GM18526 (cell line): ENCODE results near the gene RAB39B.
A peak's percentile ranks its signal among the peaks of the same experiment; 100 is the strongest.

Experiments
- POLR2A ChIP-seq: IDR thresholded peaks from 3 replicates; pipeline ENCODE4 v1.6.1; 2011; ENCODE audit not compliant: insufficient read length; ENCODE audit errors: extremely low read depth

RAB39B gene, protein sequence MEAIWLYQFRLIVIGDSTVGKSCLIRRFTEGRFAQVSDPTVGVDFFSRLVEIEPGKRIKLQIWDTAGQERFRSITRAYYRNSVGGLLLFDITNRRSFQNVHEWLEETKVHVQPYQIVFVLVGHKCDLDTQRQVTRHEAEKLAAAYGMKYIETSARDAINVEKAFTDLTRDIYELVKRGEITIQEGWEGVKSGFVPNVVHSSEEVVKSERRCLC

DNA sequence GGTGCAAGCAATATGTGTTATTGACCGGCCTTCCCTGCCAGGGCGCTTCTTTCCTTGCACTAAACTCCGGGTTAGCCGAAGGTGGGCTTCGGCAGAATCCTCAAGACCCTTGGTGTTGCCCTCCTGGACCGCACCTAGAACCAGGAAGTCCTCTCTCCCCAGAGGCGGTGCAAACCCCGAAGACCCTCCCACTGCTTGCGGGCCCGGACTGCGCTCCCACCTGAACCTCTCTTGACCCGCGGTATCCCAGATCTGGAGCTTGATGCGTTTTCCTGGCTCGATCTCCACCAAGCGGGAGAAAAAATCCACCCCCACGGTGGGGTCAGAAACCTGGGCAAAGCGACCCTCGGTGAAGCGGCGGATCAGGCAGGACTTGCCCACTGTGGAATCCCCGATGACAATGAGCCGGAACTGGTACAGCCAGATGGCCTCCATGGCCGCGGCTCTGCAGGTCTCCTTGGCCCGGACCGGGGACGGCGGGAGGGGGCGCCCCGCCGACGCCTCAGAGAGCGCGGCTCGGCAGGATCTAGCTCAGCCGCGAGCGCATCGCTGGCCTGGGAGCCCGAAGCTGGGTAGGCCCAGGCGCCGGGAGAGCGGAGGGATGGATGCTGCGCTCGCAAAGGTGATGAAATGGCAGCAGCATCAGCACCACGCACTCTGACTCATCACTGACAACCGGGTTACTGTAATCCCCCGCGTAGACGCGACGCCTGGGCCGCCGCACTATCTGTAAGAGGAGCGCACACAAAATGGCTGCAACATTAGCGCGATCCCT lies at the start of gene RAB39B:
TSS of gene RAB39B (minus strand) at position 638 of the 775 bp plus-strand sequence. CDS start at position 435, 203 bp downstream.
- peak; percentile 35 for TF ChIP-seq POLR2A

DNA sequence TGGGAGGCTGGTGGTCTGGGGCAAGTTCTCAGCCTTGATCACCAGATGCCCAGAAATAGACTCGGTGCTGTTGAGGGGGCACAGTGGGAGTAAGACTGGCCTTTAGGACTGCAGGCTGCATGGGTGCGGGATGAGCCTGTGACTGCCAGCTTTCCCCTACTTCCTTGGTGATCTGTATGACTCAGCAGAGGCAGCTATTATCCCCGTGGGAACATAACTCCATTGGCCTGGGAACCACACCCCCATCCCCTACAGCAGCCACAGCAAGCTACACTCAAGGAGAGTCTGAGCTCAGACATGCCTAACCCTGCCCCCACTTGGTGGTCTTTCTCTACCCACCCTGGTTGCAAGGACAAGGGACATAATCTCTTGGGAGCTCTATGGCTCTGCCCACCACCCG lies 49.5 kb upstream of the RAB39B start:
- no peak for TF ChIP-seq POLR2A

DNA sequence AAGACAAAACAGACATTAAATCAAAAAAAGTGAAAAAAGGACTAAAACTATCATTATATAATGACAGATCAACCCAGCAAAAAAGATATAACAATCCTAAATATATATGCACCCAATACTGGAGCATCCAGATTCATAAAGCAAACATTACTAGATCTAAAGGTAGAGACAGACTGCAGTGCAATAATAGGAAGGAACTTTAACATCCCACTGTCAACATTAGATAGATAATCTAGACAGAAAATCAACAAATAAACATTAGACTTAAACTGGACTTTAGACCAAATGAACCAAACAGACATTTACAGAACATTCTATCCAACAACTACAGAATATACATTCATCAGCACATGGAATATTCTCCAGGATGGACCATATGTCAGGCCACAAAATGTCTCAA lies 29.5 kb upstream of the RAB39B start:
- no peak for TF ChIP-seq POLR2A

DNA sequence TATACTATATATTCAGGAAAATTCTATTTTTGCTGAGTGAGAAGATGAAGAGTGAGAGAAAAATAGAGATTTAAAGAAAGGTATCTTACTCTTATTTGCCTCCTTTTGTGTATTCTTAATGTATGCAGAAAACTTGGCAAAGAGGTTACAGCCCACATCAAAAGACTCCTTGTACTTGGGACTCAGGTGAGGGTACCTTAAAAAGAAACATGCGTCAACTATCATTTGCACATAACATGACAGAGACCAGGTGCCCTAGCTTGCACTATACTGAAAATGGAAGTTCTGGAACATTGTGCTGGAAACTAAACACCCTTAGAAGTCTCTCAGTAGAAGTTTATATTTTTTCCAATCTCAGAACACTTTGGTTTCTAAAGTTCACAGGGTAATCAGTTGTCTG lies 15.6 kb upstream of the RAB39B start:
- no peak for TF ChIP-seq POLR2A

DNA sequence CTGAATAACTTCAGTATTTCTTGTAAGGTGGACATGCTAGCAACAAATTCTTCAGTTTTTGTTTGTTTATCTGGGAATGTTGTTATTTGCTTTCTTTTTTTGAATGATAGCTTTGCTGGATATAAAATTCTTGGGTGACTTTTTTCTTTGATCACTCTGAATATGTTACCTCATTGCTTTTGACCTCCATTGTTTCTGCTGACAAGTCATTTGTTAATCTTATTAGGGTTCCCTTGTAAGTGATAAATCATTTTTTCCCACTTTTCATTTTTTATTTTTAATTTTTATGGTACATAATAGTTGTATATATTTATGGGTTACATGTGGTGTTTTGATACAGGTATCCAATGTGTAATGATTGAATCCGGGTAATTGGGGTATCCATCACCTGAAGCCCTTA lies 6.7 kb upstream of the RAB39B start:
- no peak for TF ChIP-seq POLR2A

DNA sequence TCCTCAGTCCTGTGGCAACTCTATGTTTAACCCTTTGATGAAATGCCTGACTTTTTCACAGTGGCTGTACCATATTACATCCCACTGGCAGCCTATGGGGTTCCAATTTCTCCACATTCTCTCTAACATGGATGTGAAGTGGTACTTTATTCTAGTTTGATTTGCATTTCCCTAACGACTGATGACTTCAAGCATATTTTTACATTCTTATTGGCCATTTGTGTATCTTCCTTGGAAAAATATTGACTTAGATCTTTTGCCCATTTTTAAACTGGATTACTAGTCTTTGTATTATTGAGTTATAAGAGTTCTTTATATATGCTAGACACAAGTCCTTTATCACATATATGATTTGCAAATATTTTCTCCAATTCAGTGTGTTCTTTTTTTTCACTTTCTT lies 2.1 kb upstream of the RAB39B start:
- no peak for TF ChIP-seq POLR2A

DNA sequence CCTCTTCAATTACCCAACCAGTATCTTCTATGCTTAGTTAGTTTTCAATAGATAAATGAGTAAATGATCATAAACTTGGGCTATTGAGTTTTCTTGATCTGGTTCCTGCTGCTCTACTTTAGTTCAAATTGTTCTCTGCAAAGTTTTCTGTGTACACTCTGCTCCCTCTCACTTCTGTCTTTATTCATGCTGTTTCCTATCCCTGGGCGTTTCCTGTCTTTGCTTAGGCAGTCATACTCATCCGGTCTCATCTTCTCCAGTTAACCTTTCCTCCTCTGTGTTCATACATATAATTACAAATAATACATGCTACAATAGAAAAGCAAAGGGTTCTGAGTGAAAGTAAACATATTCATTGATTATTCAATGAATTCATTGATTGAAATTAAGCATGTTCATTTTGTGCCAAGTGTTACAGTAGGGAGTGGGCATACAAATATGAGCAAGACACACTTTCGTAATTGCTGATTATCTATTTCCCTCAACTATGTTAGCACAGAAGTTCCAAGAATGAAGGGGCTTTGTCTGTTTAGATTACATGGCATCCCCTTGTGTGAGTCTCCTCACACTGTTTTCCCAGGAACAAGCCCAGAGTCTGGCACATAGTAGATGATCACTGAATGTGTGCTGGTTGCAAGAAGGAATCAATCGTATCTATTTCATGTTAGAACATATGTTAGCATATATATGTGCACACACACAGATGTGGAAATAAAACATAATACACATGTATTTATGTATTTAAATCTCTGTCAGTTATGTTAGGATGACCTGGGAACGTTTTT lies 1.1 kb downstream of the RAB39B start:
- TF ChIP-seq POLR2A = no peak

DNA sequence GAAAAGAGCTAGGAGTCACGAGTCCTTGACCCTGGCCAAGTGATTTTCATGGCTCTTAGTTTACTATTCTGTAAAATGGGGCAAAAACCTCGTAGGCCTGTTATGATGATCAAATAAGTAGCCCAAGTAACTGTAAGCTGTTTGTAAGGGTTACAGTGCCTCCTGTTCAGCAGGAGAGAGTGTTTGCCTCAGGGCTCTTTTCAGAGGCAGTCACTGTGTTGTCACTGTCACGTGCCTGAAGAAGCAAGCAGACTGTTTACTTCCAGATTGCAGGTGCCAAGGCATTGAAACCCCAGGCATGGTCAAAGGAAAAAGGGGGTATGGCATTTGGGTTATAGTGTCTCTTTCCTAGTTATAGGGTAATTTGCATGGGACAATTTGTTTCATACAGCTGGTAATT lies 4.5 kb downstream of the RAB39B start:
- TF ChIP-seq POLR2A = no peak

DNA sequence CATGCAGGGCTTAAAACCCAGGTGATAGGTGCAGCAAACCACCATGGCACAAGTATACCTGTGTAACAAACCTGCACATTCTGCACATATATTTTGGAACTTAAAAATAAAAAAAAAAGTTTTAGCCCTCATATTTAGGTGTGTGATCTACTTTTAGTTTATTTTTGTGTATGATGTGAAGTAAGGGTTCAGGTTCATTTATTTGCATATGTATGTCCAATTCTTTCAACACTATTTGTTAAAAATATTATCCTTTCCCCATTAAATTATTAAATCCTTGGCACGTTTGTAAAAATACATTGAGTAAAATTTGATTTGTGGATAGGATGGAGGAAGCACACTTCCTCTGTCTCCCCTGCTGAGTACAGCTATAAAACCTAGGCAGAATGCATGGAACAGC lies 12.9 kb downstream of the RAB39B start:
- TF ChIP-seq POLR2A = no peak

DNA sequence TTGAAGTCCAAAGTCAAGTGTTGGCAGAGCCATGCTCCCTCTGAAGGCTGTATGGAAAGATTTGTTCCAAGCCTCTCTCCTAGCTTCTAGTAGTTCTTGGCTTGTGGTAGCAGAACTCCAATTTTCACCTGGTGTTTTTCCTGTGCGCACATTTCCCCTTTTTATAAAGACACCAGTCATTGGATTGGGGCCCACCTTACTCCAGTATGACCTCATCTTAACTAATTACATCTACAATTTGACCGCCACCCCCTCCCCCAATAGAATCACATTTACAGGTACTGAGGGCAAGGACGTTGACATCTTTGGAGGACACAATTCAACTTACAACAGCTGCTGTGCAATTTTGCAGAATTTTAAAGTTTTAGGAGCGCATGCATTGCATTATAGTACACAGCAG lies 16.8 kb downstream of the RAB39B start:
- TF ChIP-seq POLR2A = no peak

DNA sequence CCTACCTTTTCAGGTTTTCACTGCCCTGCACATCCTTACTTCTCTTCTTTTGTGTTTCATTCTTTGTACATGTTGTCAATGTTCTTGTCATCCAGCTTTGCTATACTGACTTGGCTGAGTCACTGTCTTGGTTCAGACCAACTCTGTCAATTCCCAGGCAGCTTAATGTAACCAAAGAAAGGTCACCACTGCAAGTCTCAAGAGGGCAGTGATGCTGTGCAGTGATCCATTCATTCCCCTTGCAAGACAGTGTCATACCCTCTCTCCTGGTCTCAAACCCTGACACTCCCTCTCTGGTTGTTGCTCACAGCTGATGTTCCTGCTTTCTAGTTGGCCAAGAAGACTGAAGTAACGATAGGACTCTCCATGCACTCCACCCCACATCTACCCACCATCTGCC lies 17.5 kb downstream of the RAB39B start:
- no peak for TF ChIP-seq POLR2A

DNA sequence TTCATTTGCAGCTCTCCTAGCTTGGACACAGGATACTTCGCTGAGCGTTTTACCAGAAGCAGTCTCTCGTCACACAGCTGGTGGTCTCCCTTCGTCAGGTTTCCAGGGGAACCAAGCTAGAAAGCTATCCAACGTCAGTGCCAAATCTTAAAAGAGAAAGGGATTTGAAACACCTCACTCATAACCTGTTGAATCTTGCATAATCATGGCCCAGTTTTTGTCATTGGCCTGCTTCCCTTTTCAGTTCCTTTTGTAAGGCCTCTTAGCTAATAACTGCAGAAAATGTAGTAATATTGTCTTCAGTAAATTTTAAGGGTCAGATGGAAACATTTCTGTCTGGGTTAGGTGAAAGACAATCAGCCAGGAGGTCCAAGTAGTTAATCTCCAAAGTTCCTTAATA lies 22.0 kb downstream of the RAB39B start:
- TF ChIP-seq POLR2A = no peak

DNA sequence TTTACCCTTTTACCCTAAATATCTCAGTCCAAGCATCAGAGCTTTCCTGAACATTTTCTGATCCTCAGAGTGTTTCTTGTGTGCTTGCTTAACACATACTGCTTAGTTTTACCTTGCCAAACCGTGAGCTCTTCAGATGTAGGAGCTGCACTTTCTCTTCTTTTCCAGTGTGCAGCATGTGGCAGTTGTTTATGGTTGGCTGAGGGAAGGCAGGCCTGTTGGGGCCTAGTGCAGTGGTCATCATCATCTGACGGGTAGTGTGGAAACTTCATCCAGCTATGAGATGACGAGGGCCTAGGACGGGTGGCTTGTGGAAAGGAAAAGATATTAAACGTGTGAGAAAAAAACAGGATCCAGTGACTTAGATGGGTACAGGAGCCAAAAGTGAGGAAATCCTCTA lies 26.6 kb downstream of the RAB39B start:
- TF ChIP-seq POLR2A = no peak

DNA sequence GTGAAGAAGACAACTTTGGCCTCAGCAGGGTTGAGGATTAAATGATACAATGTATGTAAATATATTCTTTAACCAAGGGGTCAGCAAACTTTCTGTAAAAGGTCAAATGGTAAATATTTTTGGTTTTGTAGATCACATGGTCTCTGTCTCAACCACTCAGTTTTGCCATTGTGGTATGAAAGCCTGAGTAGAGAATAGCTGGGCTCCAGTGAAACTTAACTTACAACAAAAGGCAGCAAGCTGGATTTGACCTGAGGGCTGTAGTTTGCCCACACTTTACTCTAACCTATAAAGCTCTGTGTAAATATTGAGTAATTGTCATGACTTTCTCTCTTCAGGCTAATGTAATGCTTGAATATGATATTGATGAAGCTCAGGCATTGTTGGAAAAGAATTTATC lies 28.4 kb downstream of the RAB39B start:
- no peak for TF ChIP-seq POLR2A

DNA sequence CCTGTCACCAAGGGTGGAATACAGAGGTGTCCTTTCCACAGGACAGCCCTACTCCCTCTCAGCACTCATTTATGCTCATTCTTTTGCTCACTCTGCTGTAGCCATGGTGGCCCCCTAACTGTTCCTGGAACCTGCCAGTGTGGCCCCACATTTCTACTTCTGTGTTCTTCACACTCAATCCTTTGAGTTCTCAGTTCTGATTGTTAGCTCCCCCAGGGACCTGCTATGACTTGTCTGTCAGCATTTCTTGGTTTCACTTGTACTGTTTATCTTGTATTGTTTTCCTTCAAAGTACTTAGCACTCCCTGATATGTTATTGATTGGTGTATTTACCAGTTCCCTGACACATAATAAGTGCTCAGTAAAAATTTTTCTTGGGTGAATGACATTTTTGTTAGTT lies 33.1 kb downstream of the RAB39B start:
- no peak for TF ChIP-seq POLR2A

DNA sequence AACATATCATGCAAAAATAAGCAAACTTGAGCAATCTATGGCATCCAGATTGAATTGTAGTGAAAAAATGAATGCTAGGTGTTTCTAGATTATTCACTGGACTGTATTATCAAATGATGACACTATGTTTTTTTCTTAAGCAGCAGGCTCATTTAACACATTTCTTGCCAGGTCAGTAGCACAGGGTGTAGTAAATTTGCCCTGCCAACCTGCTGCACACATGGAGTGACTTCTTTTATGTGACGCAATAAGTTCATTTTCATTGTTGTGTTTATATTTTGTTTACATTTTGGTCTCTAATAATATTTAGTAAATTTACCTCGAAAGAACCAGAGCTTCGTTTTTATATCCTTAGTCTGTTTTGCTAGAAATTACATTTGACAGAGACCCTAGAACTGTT lies 38.5 kb downstream of the RAB39B start:
- TF ChIP-seq POLR2A = no peak

DNA sequence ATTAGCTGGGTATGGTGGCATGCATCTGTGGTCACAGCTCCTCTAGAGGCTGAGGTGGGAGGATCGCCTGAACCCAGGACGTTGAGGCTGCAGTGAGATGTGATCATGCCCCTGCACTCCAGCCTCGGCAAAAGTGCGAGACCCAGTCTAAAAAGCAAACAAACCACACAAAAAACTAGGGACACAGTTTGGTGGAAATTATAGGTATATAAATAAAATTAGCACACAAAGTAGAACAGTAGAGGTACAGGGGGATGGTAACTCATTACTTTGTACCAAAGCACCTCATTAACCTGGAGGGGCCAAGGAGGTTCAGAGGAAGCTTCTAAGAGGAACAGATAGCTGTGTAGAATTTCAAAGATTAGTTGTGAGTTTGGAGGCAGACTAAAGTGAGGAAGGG lies 42.9 kb downstream of the RAB39B start:
- no peak for TF ChIP-seq POLR2A

DNA sequence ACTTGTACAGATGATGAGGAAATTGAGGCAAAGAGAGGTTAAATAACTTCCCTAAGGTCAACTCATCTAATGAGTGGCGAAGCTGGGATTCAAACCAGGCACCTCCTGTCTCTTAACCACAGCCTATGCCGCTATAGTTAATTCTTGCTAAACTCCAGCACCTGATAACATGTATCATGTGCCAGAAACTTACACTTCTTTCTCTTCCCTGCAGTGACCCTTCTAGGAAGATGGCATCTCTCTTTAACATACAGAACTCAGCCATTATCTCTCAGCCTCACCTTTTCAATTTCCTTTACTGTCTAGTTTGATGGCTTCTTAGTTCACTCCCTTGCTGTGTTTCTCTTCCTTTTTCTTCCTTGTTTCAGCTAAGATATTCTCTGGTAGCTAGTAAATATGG lies 45.5 kb downstream of the RAB39B start:
- TF ChIP-seq POLR2A = no peak
